IPS-18c (cell line): Measurements from ENCODE around the gene AKAP5.

Experiments used
- H3K4me3 ChIP-seq: 2 replicates; pipeline ENCODE4 v1.7.0; 2013; ENCODE audit warnings: low read depth, mild to moderate bottlenecking, low read length, moderate library complexity; ENCODE audit not compliant: insufficient read depth
- H3K9me3 ChIP-seq: one replicate; pipeline ENCODE4 v1.6.1; 2013; ENCODE audit warnings: mild to moderate bottlenecking, low read length, moderate library complexity; ENCODE audit not compliant: control insufficient read depth, insufficient read depth

Gene AKAP5, protein sequence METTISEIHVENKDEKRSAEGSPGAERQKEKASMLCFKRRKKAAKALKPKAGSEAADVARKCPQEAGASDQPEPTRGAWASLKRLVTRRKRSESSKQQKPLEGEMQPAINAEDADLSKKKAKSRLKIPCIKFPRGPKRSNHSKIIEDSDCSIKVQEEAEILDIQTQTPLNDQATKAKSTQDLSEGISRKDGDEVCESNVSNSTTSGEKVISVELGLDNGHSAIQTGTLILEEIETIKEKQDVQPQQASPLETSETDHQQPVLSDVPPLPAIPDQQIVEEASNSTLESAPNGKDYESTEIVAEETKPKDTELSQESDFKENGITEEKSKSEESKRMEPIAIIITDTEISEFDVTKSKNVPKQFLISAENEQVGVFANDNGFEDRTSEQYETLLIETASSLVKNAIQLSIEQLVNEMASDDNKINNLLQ

GRCh38 chr14:64465191-64465822 lies at the start of gene AKAP5:
Gene AKAP5, plus strand, starts transcription at chr14:64465499. Its CDS starts 2,896 bp downstream, at chr14:64468395.
- no peaks in the 10 kb centered on the region for H3K9me3 ChIP-seq
- H3K4me3 ChIP-seq, result peak within 1 kb of the TSS; percentile 89

DNA sequence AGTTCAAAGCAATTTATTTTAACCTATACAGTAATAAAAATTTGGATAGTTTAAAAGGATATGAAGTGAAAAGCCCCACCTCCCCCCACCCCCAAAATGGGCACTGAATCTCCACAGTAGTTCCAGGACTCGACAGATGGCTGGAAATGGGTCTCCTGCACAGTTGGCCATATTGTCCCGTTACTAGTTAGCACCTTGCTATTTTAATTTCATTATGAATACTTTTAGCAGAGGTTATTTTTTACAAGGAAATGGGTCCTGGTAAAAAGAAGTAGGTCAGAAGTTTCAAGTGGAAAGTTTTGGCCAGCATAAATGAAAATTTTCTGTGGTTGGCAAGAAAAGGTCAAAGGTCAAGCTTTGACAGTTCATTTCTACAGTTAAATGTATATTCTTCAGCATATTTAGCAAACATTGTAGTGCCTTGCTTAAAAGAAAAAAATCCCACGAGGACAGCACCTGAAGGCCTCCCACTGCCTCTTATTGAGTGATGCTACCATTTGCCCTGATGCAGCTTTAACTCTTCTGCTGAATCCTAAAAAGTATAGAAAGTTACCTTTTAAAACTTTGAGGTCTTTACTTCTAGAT lies 48.9 kb upstream of the AKAP5 start:
- Histone ChIP-seq H3K9me3 (no peaks in the 10 kb centered on the region), H3K4me3 (no peak overlapping the region)

DNA sequence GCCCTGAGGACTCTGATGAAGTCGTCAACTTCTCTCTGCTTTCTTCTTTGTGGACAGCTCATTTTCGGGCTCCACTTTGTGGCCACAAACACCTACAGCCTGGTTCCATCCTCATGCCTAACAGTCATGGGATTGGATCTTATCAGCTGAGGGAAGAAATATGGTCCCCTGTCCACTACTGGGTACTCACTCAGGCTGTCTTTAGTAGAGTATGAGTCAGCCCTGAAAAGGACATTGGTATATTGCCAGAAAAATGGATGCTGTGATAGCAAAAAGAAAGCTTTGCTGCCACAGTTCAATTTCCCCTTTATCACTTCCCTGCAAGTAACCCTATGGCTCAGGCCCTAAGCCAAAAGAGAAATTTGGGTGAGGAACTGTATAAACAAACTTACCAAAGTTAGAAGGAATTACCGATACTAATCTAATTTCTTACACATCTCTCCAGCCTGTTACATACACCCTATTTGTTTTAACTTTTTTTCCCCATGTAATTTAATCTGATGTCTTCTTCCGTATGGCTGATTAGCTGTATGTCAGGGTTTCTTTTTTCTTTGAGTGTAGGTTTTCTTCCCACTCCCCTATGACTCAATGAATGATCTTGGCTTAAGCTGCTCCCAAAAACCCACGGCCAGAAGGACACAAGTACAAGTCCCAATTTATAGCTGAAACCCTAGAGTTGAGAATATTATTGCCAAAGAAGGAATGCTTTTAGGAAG lies 48.1 kb upstream of the AKAP5 start:
- Histone ChIP-seq H3K9me3 (no peaks in the 10 kb centered on the region), H3K4me3 (no peak overlapping the region)

DNA sequence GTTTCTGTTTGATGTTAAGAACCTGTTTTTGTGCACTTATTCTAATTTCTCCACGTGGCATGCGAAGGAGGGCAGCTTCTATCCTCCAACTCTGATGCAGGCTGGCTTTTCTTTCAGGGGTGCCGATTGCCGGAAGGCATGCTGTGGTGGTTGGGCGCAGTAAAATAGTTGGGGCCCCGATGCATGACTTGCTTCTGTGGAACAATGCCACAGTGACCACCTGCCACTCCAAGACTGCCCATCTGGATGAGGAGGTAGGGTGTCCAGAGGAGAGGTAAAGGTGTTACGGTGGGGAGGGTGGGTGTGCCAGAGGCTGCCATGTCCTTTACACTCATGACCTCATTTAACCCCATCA lies 47.6 kb upstream of the AKAP5 start:
- Histone ChIP-seq H3K4me3 (no peak overlapping the region), H3K9me3 (no peaks in the 10 kb centered on the region)

- Histone ChIP-seq H3K4me3 (no peak overlapping the region), H3K9me3 (no peaks in the 10 kb centered on the region)
These were observed 46.3 kb upstream of the AKAP5 start for GRCh38 chr14:64419003-64419402.

DNA sequence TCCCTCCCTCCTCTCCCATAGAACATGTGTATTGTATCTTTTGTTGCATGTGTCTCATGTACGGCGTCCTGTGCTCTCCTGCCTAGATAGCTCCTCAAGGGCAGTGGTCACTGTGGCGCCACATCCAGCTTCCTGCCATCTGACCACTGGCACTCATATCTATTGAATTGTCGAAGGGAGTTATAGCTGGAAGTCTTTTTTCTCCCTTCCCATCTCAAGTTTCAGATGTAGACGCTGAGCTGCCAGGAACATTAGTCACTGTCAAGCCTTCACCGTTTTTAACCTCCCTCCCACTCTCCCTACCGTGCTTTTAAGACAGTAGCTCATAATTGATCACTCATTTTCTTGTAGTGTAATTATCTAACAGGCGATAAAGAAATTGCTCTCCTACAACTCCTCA lies 44.1 kb upstream of the AKAP5 start:
- no peaks in the 10 kb centered on the region for H3K9me3 ChIP-seq
- H3K4me3 ChIP-seq, result no peak overlapping the region

DNA sequence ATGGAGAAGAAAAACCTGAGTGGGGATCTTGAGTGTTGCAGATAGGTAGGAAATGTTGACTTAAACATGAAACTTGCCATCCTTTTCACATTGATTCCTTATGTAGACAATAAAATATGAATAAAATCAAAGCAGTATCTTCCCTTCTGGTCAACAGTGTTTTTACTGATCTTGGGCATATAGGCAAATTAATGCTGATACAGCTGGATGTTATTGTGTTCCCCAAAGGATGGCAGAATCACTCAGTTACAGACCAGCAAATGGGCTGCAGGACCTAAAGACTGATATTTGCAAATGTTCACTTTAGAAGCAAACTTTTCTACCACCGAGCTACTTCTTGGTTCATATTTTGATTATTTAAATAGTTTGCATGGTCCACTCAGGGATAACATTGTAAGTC lies 43.3 kb upstream of the AKAP5 start:
- Histone ChIP-seq H3K4me3 (no peak overlapping the region), H3K9me3 (no peaks in the 10 kb centered on the region)

- Histone ChIP-seq H3K4me3 (no peak overlapping the region), H3K9me3 (no peaks in the 10 kb centered on the region)
These were observed 42.5 kb upstream of the AKAP5 start for GRCh38 chr14:64422756-64423155.

DNA sequence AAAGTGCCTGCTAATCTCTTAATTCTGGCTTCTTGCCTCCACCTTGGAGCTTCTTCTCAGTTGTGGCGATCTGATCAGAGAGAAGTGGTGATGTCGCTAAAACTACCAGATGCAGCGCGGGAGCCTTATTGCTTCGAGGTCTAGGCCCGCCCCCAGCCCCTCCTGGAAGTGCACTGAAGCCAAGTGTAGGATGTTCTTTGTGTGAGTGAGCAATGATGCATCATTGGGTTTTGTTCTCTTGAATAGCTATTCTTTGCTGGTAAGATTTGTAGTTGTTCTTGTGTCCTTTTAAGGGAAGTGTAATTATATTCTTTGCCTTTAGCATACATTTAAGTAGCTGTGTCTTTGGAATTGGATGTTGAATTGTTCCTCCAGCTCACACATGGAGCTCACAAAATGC lies 41.3 kb upstream of the AKAP5 start:
- H3K9me3 ChIP-seq, result no peaks in the 10 kb centered on the region
- H3K4me3 ChIP-seq, result no peak overlapping the region

GRCh38 chr14:64434528-64434927 lies 30.8 kb upstream of the AKAP5 start:
- Histone ChIP-seq H3K4me3 (no peak overlapping the region), H3K9me3 (no peaks in the 10 kb centered on the region)

GRCh38 chr14:64438181-64438841 lies 27.0 kb upstream of the AKAP5 start:
- H3K4me3 ChIP-seq, result no peak overlapping the region
- H3K9me3 ChIP-seq, result no peaks in the 10 kb centered on the region

- no peak overlapping the region for H3K4me3 ChIP-seq
- H3K9me3 ChIP-seq, result no peaks in the 10 kb centered on the region
These were observed 26.2 kb upstream of the AKAP5 start for GRCh38 chr14:64439141-64439540.

DNA sequence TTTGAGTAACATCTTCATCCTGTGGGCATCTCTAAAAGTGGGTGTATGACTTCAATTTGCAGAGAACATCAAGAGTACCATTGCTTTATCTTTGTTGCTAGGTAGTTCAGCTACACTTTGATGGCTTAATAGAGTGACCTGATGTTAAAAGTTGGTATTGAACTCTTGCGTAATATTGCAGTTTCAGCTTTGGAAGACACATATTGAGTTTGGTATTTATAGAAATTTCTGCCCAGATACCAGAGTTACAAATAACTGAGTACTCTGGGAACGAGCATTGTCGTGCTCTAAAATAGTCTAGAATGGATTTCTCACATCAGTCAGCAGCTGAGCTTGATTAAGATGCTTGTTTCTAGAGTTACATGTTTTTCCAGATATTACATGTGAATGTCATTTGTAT lies 24.8 kb upstream of the AKAP5 start:
- Histone ChIP-seq H3K4me3 (no peak overlapping the region), H3K9me3 (no peaks in the 10 kb centered on the region)

DNA sequence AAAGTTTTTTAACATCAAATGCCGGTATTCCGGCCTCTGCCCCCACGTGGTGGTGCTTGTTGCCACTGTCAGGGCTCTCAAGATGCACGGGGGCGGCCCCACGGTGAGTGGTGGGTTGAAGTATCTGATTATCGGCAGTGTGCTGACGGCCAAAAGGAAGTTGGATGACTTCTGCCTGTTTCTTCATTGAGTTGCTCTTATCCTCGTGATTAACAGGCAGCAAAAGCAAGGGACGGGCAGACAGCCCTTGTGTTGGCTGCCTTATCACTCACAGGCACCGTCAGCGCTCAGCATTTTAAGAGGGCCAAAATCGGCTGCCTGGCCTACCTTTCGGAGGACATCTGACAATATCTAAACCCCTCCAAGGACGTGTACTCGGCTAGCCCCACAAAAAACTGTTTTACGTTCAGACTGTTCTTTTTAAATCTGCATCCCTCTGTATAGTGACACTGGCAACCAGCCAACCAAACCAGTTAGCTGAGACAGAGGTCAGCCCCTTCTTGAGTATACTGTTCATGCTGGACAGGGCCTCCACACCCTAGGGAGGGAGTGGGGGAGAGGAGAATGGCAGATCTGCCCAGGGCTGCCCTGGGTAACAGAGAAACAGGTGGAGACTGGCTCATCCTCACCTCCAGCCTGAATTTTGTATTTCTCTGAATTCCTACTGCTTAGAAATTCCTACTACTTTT lies 22.9 kb upstream of the AKAP5 start:
- H3K9me3 ChIP-seq, result no peaks in the 10 kb centered on the region
- H3K4me3 ChIP-seq, result no peak overlapping the region

GRCh38 chr14:64444140-64444539 lies 21.2 kb upstream of the AKAP5 start:
- Histone ChIP-seq H3K4me3 (no peak overlapping the region), H3K9me3 (no peaks in the 10 kb centered on the region)

DNA sequence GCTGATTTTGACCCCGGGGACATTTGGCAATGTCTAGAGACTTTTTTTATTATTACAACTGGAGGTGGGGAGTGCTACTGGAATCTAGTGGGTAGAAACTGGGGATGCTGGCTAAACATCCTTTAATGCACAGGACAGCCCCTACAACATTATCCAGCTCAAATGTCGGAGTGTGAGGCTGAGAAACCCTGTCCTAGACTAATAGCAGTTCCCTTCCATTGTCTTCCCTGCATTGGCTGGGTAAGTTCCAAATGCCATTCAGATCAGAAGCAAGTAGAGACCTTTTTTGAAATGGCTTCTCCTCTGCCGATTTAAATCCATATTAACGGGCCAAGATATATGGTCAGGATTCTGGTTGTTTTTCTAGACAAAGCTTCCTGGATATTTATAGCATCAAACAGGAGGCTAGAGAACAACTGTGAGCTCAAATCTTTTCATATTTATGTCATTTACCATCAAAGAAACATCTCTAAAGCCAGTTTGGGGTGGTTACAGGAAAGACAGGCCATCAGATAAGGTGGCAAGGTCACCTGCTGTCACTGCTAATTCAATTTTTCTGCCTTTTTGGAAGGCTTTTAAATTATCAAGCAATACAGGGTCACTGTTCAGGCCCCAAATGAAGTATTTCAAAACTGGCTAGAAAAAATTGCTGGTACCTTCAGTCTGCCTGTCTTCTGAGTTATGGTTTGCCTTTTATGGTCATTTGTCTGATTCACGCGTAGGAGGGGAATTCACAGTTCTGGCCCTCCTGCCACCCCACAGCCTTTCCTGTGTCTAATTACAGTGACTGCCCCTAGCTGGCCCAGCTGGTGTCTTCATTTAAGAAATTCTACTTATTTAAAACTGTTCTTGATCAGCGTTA lies 20.1 kb upstream of the AKAP5 start:
- H3K4me3 ChIP-seq, result no peak overlapping the region

More for the DNA sequence above, 20.1 kb upstream of the AKAP5 start:
- H3K9me3 ChIP-seq, result no peaks in the 10 kb centered on the region
